ENCODE results near the gene RPS26. TPM values are rescaled to one million over a fixed set of nuclear protein-coding genes. Genes with fewer than 3 reads are reported as not detected.
A peak's percentile ranks its signal among the peaks of the same experiment; 100 is the strongest.

RPS26 gene
- total and polyA plus RNA-seq, 7 donors, result 130 to 3,746 (median 2,067) TPM

DNA sequence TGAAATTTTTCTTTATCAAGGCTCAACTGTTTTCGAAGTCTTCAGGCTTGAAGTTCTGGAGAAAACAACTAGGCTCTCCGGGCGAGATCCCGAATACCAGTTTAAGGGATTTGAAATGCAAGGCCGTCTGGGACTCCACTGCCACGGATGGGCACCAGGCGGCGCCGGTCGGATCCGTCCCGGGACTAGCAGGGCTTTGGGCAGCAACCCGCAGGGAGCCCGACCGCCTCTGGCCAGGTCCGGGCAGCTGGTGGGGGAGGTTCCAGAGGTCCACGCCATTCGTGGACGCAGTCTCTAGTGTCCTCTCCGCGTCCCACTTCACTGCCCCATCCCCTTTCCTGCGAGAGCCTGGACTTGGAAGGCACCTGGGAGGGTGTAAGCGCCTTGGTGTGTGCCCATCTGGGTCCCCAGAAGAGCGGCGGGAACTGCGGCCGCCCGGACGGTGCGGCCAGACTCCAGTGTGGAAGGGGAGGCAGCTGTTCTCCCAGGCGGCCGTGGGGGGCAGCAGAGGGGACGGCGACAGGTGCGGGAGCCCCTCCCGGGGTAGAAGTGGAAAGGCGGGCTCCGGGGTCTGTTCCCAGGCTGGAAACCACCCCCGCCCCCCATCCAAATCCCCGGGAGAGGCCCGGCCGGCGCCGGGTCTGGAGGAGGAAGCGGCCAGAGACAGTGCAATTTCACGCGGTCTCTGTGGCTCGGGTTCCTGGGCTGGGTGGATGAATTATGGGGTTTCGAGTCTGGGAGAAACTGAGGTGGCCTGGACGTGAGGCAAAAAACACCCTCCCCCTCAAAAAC is 37.4 kb downstream of the RPS26 start:
- peaks cover 0 to 22% (median 18%) of the 10 kb centered on the region in 4 donors for H3K4me1 ChIP-seq
- no peaks in the 10 kb centered on the region for H3K9me3 ChIP-seq
- DNase-seq, result peak; percentile 93
- H3K36me3 ChIP-seq, result no peaks in the 10 kb centered on the region
- intact Hi-C loops (cut with DNase I), result loop anchor here (1.0 kb wide), 1 partner anchor 25 kb away; the partner anchor contains the start of gene PA2G4
- TF ChIP-seq EP300 (IDR thresholded peaks at IDR 0.05) (no peak), POLR2AphosphoS5 (IDR thresholded peaks at IDR 0.05) (peak in 3 of 4 donors; percentile 4 to 44 (median 28)), POLR2A (IDR thresholded peaks at IDR 0.05) (no peak)
- TF ChIP-seq, protein P1, sequence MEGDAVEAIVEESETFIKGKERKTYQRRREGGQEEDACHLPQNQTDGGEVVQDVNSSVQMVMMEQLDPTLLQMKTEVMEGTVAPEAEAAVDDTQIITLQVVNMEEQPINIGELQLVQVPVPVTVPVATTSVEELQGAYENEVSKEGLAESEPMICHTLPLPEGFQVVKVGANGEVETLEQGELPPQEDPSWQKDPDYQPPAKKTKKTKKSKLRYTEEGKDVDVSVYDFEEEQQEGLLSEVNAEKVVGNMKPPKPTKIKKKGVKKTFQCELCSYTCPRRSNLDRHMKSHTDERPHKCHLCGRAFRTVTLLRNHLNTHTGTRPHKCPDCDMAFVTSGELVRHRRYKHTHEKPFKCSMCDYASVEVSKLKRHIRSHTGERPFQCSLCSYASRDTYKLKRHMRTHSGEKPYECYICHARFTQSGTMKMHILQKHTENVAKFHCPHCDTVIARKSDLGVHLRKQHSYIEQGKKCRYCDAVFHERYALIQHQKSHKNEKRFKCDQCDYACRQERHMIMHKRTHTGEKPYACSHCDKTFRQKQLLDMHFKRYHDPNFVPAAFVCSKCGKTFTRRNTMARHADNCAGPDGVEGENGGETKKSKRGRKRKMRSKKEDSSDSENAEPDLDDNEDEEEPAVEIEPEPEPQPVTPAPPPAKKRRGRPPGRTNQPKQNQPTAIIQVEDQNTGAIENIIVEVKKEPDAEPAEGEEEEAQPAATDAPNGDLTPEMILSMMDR (IDR thresholded peaks at IDR 0.05), result peak; percentile 57 to 81 (median 76)
- H3K27ac ChIP-seq, result peak overlapping the region; percentile 59 to 79 (median 76)
- H3K27me3 ChIP-seq, result peaks cover 0 to 14% (median 3%) of the 10 kb centered on the region in 3 donors
- 1 to 3% methylated on average over 50 of the region's 50 CpGs for WGBS, 2 donors
- H3K4me3 ChIP-seq, result peak overlapping the region; percentile 37 to 58 (median 46)

DNA sequence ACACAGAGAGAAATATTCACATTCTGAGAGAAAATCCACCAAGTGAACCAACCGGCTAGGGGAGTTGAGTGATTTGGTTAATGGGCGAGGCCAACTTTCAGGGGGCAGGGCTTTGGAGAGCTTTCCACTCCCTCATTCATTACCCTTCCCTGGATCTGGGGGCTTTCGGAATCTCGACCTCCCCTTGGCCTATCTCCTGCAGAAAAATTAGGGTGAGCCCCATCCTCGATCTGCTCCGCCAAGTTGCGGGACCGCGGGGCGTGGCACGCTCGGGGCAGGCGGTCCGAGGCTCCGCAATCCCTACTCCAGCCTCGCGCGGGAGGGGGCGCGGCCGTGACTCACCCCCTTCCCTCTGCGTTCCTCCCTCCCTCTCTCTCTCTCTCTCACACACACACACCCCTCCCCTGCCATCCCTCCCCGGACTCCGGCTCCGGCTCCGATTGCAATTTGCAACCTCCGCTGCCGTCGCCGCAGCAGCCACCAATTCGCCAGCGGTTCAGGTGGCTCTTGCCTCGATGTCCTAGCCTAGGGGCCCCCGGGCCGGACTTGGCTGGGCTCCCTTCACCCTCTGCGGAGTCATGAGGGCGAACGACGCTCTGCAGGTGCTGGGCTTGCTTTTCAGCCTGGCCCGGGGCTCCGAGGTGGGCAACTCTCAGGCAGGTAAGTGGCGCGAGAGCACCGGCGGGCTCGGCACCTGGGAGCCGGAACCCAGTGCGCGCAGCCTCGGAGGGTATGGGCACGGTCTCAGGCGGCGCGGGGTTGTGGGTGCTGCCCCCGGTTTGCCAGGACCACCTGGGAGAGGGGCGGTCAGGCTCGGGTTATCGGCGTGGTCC is 38.2 kb downstream of the RPS26 start, which contains the start of gene ERBB3:
Gene ERBB3, plus strand, starts transcription at position 443 of the 833 bp plus-strand sequence. Its CDS starts 136 bp downstream, at position 579.
- intact Hi-C loops (cut with DNase I), result loop anchor here (1.0 to 5.0 kb wide), 2 partner anchors 24 to 33 kb away; partner anchors contain the start of gene PA2G4
- 0 to 1% methylated on average over 59 of the region's 59 CpGs for WGBS, 2 donors
- H3K4me3 ChIP-seq, result peak within 1 kb of the TSS; percentile 37 to 58 (median 46)
- TF ChIP-seq, protein P1 (IDR thresholded peaks at IDR 0.05), result no peak
- peak in 1 of 2 donors; percentile 80 for TF ChIP-seq POLR2A (IDR thresholded peaks at IDR 0.05)
- peak in 3 of 4 donors; percentile 22 to 83 (median 75) for TF ChIP-seq POLR2AphosphoS5 (IDR thresholded peaks at IDR 0.05)
- TF ChIP-seq EP300 (IDR thresholded peaks at IDR 0.05), result no peak
- H3K4me1 ChIP-seq, result peaks cover 0 to 22% (median 18%) of the 10 kb centered on the region in 4 donors
- DNase-seq, result peak; percentile 87
- H3K27ac ChIP-seq, result peak within 1 kb of the TSS; percentile 59 to 79 (median 76)
- H3K9me3 ChIP-seq, result no peaks in the 10 kb centered on the region
- no peaks in the 10 kb centered on the region for H3K36me3 ChIP-seq
- peaks cover 0 to 14% (median 3%) of the 10 kb centered on the region in 3 donors for H3K27me3 ChIP-seq

DNA sequence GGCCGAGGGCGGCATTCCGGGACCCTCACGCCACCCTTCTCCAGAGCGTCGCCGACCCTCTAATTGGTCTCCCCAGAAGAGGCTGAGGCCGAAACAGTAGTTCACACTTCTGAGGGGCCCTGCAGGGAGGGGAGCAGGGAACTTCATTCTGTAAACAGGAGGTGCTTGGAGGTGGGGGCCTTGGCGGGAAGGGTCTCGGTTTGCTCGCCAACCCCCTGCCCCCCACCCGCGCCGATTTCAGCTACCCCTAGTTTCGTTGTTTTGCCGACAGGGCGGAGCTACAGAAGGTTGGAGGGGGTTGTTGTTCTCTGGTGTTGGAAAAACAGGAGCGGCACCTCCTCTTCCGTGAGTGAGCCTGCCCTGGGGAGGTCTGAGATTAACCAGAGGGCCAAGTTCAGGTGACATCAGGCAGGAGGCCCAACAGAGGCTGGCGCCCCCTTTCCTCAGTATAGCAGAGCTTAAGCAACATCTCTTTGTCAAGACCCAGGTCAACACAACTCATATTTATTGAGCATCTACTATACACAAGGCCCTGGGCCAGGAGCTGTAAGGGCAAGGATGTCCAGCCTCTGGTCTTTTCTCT is 38.9 kb downstream of the RPS26 start:
- H3K27ac ChIP-seq, result peak overlapping the region; percentile 55 to 79 (median 76)
- intact Hi-C loops (cut with DNase I), result loop anchor here (5.0 kb wide), 1 partner anchor 33 kb away; no protein-coding TSS in a partner anchor
- peak overlapping the region; percentile 37 to 58 (median 46) for H3K4me3 ChIP-seq
- no peak for DNase-seq
- peaks cover 0 to 14% (median 3%) of the 10 kb centered on the region in 3 donors for H3K27me3 ChIP-seq
- H3K4me1 ChIP-seq, result peaks cover 0 to 22% (median 18%) of the 10 kb centered on the region in 4 donors
- WGBS, 2 donors, result 6 to 23% methylated on average over 20 of the region's 20 CpGs
- H3K36me3 ChIP-seq, result no peaks in the 10 kb centered on the region
- no peaks in the 10 kb centered on the region for H3K9me3 ChIP-seq
- TF ChIP-seq EP300 (IDR thresholded peaks at IDR 0.05) (no peak), POLR2AphosphoS5 (IDR thresholded peaks at IDR 0.05) (no peak), POLR2A (IDR thresholded peaks at IDR 0.05) (peak in 1 of 2 donors; percentile 52)

DNA sequence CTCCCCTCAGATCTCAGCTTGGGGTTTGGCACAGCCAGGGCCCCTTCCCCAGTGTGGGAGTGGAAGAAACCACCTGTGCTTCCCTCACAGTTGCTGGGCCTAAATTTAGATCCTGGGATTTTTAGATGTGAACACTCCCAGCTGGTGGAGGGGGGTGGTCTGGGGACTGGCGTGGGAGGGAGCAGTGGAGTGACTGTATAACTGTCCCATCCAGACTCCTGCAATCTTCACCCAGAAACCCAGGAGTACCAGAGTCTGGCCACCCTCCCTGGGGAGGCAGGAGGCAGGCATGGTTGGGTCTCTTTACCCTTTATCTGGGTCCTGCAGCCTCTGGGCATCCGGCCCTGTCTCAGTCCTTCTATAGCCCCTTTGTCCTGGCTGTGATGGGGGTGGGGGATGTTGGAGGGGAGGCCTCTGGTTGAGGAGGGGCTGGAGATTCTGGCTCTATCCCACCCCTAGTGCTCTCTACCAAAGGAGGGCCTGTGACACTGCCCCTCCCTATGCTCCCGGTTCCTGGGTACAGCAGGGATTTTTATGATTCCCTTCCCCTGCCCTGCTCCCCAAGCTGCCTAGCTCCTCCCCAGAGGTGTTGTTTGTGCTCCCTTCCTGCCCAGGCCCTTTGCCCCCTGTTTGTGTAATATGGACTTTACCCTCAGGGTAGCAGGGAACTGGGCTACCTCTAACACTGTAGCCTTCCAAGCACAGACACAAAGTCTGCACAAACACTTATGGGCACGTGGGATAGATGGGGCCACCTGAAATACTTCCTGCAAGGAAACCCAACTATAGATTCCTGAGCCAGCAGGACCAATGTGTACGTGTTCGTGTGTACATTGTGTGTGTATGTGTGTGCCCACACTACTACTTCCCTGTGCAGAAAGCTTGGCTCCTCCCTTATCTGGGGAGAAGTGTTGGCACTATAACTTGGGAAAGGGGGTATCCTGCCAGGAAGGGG is 40.0 kb downstream of the RPS26 start:
- intact Hi-C loops (cut with DNase I), result loop anchor here (5.0 kb wide), 1 partner anchor 34 kb away; no protein-coding TSS in a partner anchor
- peak overlapping the region in 2 of 4 donors; percentile 75 to 76 for H3K27ac ChIP-seq
- 10 to 59% methylated on average over 6 of the region's 6 CpGs for WGBS, 2 donors
- H3K36me3 ChIP-seq, result no peaks in the 10 kb centered on the region
- peak; percentile 56 for DNase-seq
- TF ChIP-seq, protein P1 (IDR thresholded peaks at IDR 0.05), result no peak
- TF ChIP-seq EP300 (IDR thresholded peaks at IDR 0.05) (no peak), POLR2AphosphoS5 (IDR thresholded peaks at IDR 0.05) (peak in 2 of 4 donors; percentile 22 to 38), POLR2A (IDR thresholded peaks at IDR 0.05) (peak in 1 of 2 donors; percentile 51)
- no peaks in the 10 kb centered on the region for H3K9me3 ChIP-seq
- H3K4me3 ChIP-seq, result peak overlapping the region; percentile 37 to 58 (median 46)
- H3K4me1 ChIP-seq, result peaks cover 0 to 22% (median 18%) of the 10 kb centered on the region in 4 donors
- H3K27me3 ChIP-seq, result peaks cover 0 to 14% (median 3%) of the 10 kb centered on the region in 3 donors
